Mesenchymal stem cell (in vitro differentiated cells and primary cell): ENCODE data around the gene GTF3C5.
"Not testable (repeated sequence)": the region's sequence is repeated elsewhere in the genome, so short reads cannot be mapped to it uniquely, and the experiment has no call there.

Experiments used
- DNase-seq: peaks from one replicate; pipeline ENCODE4 v3.0.0-alpha.2; 2013
- H2AFZ ChIP-seq: one replicate; pipeline ENCODE4 v1.6.1; 2013; ENCODE audit warnings: low read depth, mild to moderate bottlenecking, control low read depth, inconsistent platforms, low read length, moderate library complexity
- H2AK5ac ChIP-seq: 2 replicates; pipeline ENCODE4 v1.6.1; 2013; ENCODE audit warnings: low read length, moderate library complexity, mild to moderate bottlenecking, inconsistent platforms; ENCODE audit not compliant: severe bottlenecking
- H2BK120ac ChIP-seq: one replicate; pipeline ENCODE4 v1.6.1; 2013; ENCODE audit warnings: low read depth, mild to moderate bottlenecking, inconsistent platforms, low read length, moderate library complexity
- H2BK12ac ChIP-seq, 2 experiments: one replicate each; pipeline ENCODE4 v1.6.1; 2013; ENCODE audit warnings: inconsistent platforms in 2 of 2, low read length in 2 of 2, mild to moderate bottlenecking in 2 of 2, moderate library complexity in 2 of 2, control low read depth in 1 of 2
- H2BK15ac ChIP-seq: one replicate; pipeline ENCODE4 v1.6.1; 2013; ENCODE audit warnings: mild to moderate bottlenecking, low read depth, inconsistent platforms; ENCODE audit not compliant: poor library complexity, severe bottlenecking
- H2BK5ac ChIP-seq: 2 replicates; pipeline ENCODE4 v1.6.1; 2013; ENCODE audit warnings: low read depth, mild to moderate bottlenecking, low read length, control low read depth, inconsistent platforms; ENCODE audit not compliant: poor library complexity, severe bottlenecking
- H3K14ac ChIP-seq, 2 experiments: one replicate each; pipeline ENCODE4 v1.6.1; 2013; ENCODE audit warnings: inconsistent platforms in 2 of 2, low read length in 2 of 2, control low read depth in 1 of 2, mild to moderate bottlenecking in 1 of 2, moderate library complexity in 1 of 2
- H3K18ac ChIP-seq, 2 experiments: one replicate each; pipeline ENCODE4 v1.6.1; 2013; ENCODE audit warnings: inconsistent platforms in 2 of 2, low read length in 2 of 2, control low read depth in 1 of 2, low read depth in 1 of 2, mild to moderate bottlenecking in 1 of 2
- H3K23ac ChIP-seq, 2 experiments: one replicate each; pipeline ENCODE4 v1.6.1; 2013; ENCODE audit warnings: inconsistent platforms in 2 of 2, low read length in 2 of 2, mild to moderate bottlenecking in 2 of 2, moderate library complexity in 2 of 2, control low read depth in 1 of 2
- H3K27ac ChIP-seq: 2 replicates; pipeline ENCODE4 v1.5.1; 2013; ENCODE audit warnings: mild to moderate bottlenecking, moderate library complexity, low read length, control low read depth, inconsistent platforms; ENCODE audit not compliant: poor library complexity, severe bottlenecking
- H3K27me3 ChIP-seq, 2 experiments: 2 replicates each; pipeline versions ENCODE4 v1.6.1 to v1.7.0; 2013; ENCODE audit warnings: low read length in 2 of 2, mild to moderate bottlenecking in 2 of 2, moderate library complexity in 2 of 2, control low read depth in 1 of 2, inconsistent platforms in 1 of 2; ENCODE audit not compliant: control insufficient read depth in 1 of 2, insufficient read depth in 1 of 2
- H3K36me3 ChIP-seq, 2 experiments: 2 replicates each; pipeline versions ENCODE4 v1.6.1 to v1.7.0; 2013; ENCODE audit warnings: low read length in 2 of 2, control low read depth in 1 of 2, inconsistent platforms in 1 of 2, low read depth in 1 of 2, mild to moderate bottlenecking in 1 of 2; ENCODE audit not compliant: insufficient read depth in 2 of 2, control insufficient read depth in 1 of 2
- H3K4ac ChIP-seq, 2 experiments: one replicate each; pipeline ENCODE4 v1.6.1; 2013; ENCODE audit warnings: inconsistent platforms in 2 of 2, low read length in 2 of 2, mild to moderate bottlenecking in 2 of 2, moderate library complexity in 2 of 2, control low read depth in 1 of 2, low read depth in 1 of 2
- H3K4me1 ChIP-seq: 2 replicates; pipeline ENCODE4 v1.6.1; 2013; ENCODE audit warnings: low read depth, low read length, control low read depth; ENCODE audit not compliant: control insufficient read depth, insufficient read depth
- H3K4me2 ChIP-seq: 2 replicates; pipeline ENCODE4 v1.6.1; 2013; ENCODE audit warnings: low read length, mild to moderate bottlenecking, inconsistent platforms; ENCODE audit not compliant: poor library complexity, severe bottlenecking
- H3K4me3 ChIP-seq, 2 experiments: 2 replicates each; pipeline versions ENCODE4 v1.5.1 to v1.7.0; 2013; ENCODE audit warnings: low read length in 2 of 2, mild to moderate bottlenecking in 2 of 2, control low read depth in 1 of 2, low read depth in 1 of 2; ENCODE audit not compliant: insufficient read depth in 1 of 2
- H3K79me1 ChIP-seq: replicated peaks from 2 replicates; pipeline ENCODE4 v1.6.1; 2013; ENCODE audit warnings: mild to moderate bottlenecking, control low read depth, low read length, inconsistent platforms; ENCODE audit not compliant: poor library complexity, severe bottlenecking
- H3K9ac ChIP-seq: 2 replicates; pipeline ENCODE4 v1.7.0; 2013; ENCODE audit warnings: mild to moderate bottlenecking, low read length, moderate library complexity
- H3K9me3 ChIP-seq: 2 replicates; pipeline ENCODE4 v1.7.0; 2013; ENCODE audit warnings: mild to moderate bottlenecking, low read length; ENCODE audit not compliant: control insufficient read depth
- H4K8ac ChIP-seq: one replicate; pipeline ENCODE4 v1.6.1; 2013; ENCODE audit warnings: inconsistent platforms, mild to moderate bottlenecking, low read length, moderate library complexity
- H4K91ac ChIP-seq: one replicate; pipeline ENCODE4 v1.6.1; 2013; ENCODE audit warnings: mild to moderate bottlenecking, low read length, inconsistent platforms
- WGBS: methylation state at CpG from one replicate; pipeline ENCODE4 v1.1.7; 2013; ENCODE audit warnings: mixed read lengths; 5-methylcytosine and 5-hydroxymethylcytosine counted together

The GTF3C5 gene

DNA sequence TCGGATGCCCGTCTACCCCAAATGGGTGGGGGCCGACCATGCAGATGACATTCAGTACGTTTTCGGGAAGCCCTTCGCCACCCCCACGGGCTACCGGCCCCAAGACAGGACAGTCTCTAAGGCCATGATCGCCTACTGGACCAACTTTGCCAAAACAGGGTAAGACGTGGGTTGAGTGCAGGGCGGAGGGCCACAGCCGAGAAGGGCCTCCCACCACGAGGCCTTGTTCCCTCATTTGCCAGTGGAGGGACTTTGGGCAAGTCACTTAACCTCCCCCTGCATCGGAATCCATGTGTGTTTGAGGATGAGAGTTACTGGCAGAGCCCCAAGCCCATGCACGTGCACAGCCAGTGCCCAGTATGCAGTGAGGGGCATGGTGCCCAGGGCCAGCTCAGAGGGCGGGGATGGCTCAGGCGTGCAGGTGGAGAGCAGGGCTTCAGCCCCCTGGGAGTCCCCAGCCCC is 39.7 kb downstream of the GTF3C5 start:
- not testable (repeated sequence) for H3K14ac ChIP-seq, H3K23ac ChIP-seq, DNase-seq, H3K79me1 ChIP-seq, H2AFZ ChIP-seq, H2AK5ac ChIP-seq, H3K9ac ChIP-seq, H2BK5ac ChIP-seq, H3K4me3 ChIP-seq, H3K4me2 ChIP-seq, H3K4ac ChIP-seq, H3K4me1 ChIP-seq, H2BK12ac ChIP-seq, H3K27me3 ChIP-seq, H2BK120ac ChIP-seq, H3K27ac ChIP-seq, H4K8ac ChIP-seq, H2BK15ac ChIP-seq, H4K91ac ChIP-seq, H3K9me3 ChIP-seq, H3K18ac ChIP-seq
- WGBS: 97% methylated on average over 17 of the region's 17 CpGs
- peaks cover 0 to 13% of the 10 kb centered on the region in 2 experiments for H3K36me3 ChIP-seq

DNA sequence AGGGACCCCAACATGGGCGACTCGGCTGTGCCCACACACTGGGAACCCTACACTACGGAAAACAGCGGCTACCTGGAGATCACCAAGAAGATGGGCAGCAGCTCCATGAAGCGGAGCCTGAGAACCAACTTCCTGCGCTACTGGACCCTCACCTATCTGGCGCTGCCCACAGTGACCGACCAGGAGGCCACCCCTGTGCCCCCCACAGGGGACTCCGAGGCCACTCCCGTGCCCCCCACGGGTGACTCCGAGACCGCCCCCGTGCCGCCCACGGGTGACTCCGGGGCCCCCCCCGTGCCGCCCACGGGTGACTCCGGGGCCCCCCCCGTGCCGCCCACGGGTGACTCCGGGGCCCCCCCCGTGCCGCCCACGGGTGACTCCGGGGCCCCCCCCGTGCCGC is 40.2 kb downstream of the GTF3C5 start:
- H2AK5ac ChIP-seq, H2AFZ ChIP-seq, H2BK15ac ChIP-seq, H3K14ac ChIP-seq, H4K8ac ChIP-seq, H2BK120ac ChIP-seq, H3K9ac ChIP-seq, H3K18ac ChIP-seq, H2BK12ac ChIP-seq, DNase-seq, H3K27ac ChIP-seq, H3K27me3 ChIP-seq, H3K4me3 ChIP-seq, H3K4me1 ChIP-seq, H3K4ac ChIP-seq, H3K23ac ChIP-seq, H4K91ac ChIP-seq, H3K4me2 ChIP-seq, H3K79me1 ChIP-seq, H3K9me3 ChIP-seq, H2BK5ac ChIP-seq: not testable (repeated sequence)
- peaks cover 0 to 10% of the 10 kb centered on the region in 2 experiments for H3K36me3 ChIP-seq
- 100% methylated on average over 4 of the region's 31 CpGs for WGBS

DNA sequence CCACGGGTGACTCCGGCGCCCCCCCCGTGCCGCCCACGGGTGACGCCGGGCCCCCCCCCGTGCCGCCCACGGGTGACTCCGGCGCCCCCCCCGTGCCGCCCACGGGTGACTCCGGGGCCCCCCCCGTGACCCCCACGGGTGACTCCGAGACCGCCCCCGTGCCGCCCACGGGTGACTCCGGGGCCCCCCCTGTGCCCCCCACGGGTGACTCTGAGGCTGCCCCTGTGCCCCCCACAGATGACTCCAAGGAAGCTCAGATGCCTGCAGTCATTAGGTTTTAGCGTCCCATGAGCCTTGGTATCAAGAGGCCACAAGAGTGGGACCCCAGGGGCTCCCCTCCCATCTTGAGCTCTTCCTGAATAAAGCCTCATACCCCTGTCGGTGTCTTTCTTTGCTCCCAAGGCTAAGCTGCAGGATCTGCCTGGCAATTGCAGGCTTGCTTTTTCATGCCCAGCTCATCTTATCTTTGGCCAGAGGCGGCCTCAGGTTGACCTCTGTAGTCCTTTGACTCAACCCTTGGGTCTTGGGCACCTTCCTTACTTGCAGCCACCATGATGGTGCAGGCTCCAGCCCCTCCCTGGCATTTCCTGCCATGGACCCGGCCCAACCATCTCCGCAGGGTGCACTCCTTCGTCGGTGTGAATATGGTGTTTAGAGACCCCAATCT is 40.8 kb downstream of the GTF3C5 start:
- H2AFZ ChIP-seq: no peak overlapping the region
- H2BK120ac ChIP-seq: no peak overlapping the region
- no peak overlapping the region for H3K18ac ChIP-seq
- H4K91ac ChIP-seq: no peak overlapping the region
- H2BK15ac ChIP-seq: no peak overlapping the region
- no peak overlapping the region for H3K27ac ChIP-seq
- no peaks in the 10 kb centered on the region for H3K79me1 ChIP-seq
- H3K23ac ChIP-seq: no peak overlapping the region
- H3K9me3 ChIP-seq: no peaks in the 10 kb centered on the region
- no peak overlapping the region for H4K8ac ChIP-seq
- H2AK5ac ChIP-seq: no peak overlapping the region
- no peak overlapping the region for H3K14ac ChIP-seq
- no peak overlapping the region for H3K4ac ChIP-seq
- H3K4me2 ChIP-seq: no peak overlapping the region
- H2BK12ac ChIP-seq: no peak overlapping the region
- H3K36me3 ChIP-seq: peaks cover 0 to 4% of the 10 kb centered on the region in 2 experiments
- 97% methylated on average over 16 of the region's 33 CpGs for WGBS
- no peaks in the 10 kb centered on the region for H3K27me3 ChIP-seq
- no peak overlapping the region for H3K4me3 ChIP-seq
- H2BK5ac ChIP-seq: no peak overlapping the region
- H3K9ac ChIP-seq: no peak overlapping the region
- no peak for DNase-seq
- H3K4me1 ChIP-seq: peaks cover 5% of the 10 kb centered on the region

DNA sequence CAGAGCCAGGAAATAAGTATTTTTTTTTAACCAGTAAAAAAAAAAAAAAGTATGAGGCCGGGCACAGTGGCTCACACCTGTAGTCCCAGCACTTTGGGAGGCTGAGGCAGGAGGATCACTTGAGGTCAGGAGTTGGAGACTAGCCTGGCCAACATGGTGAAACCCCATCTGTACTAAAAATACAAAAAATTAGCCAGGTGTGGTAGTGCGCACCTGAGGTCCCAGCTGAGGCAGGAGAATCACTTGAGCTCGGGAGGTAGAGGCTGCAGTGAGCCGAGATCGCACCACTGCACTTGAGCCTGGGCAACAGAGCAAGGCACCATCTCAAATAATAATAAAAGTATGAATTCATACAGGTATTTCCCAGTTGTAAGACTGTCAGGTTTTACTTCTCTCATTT is 41.4 kb downstream of the GTF3C5 start:
- not testable (repeated sequence) for H3K9me3 ChIP-seq, H3K4ac ChIP-seq
- 100% methylated on average over 5 of the region's 5 CpGs for WGBS

More for the DNA sequence above, 41.4 kb downstream of the GTF3C5 start:
- not testable (repeated sequence) for H3K9ac ChIP-seq, H2BK120ac ChIP-seq, H3K79me1 ChIP-seq, H3K27me3 ChIP-seq, DNase-seq, H3K4me2 ChIP-seq, H3K4me3 ChIP-seq, H3K14ac ChIP-seq, H3K23ac ChIP-seq, H2BK15ac ChIP-seq, H2BK5ac ChIP-seq, H3K18ac ChIP-seq, H2AK5ac ChIP-seq, H4K91ac ChIP-seq, H3K4me1 ChIP-seq, H3K27ac ChIP-seq, H3K36me3 ChIP-seq, H4K8ac ChIP-seq, H2BK12ac ChIP-seq, H2AFZ ChIP-seq
